ENCODE data around the gene TUFT1.
"Not testable (repeated sequence)": the region's sequence is repeated elsewhere in the genome, so short reads cannot be mapped to it uniquely, and the experiment has no call there.

Gene TUFT1

DNA sequence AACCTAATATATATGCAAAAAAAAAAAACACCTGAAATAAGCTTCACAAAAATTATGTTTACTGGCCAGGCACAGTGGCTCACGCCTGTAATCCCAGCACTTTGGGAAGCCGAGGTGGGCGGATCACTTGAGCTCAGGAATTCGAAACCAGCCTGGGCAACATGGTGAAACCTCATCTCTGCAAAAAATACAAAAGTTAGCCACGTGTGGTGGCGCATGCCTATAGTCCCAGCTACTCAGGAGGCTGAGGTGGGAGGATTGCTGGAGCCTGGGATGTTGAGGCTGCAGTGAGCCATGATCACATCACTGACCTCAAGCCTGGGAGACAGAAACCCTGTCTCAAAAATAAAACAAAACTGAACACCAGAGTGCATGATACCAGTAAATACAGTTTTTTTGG lies 78.9 kb downstream of the TUFT1 start:
- DNase-seq = not testable (repeated sequence)

DNA sequence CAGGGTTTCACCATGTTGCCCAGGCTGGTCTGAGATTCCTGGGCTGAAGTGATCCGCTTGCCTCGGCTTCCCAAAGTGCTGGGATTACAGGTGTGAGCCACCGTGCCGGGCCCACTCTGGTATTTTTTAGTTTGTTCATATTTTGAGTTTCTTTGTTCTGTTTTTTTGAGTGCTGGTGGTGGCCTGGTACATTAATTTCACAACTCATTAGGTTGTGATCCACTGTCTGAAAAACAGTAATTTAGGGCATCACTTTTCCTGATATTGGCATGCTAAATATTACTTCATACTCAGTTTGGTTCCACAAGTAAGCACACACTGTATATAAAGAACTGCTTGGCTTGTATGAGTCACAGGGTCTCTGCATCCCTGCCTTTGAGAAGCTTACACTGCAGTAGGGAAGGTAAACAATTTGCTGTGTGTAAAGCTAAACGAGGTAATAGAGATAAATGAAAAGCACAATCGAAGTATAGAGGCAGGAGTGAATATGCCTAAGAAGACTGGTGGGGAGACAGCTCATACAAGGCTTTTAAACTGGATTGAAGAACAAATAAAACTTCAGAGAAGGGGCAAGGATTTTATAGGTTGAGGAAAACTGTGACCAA lies 79.5 kb downstream of the TUFT1 start:
- DNase-seq = no peak

DNA sequence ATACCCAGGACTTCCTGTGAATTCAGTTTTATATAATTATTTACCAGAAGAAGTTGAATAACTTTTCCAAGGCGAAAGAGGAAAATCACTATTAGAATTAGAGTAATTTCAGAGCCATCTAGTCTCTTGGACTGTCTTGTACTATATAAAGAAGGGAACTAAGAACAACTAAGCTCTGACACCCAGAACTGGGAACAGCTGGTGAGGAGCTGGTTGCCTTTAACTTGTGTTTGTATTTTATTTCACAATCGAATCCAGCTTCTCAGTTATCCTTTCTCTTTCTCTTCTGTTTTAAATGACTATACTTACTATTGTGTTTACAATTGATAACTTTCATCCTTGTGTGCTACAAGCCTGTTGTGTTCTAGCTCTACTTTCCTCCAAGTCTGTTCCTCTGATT lies 80.2 kb downstream of the TUFT1 start:
- DNase-seq = no peak

DNA sequence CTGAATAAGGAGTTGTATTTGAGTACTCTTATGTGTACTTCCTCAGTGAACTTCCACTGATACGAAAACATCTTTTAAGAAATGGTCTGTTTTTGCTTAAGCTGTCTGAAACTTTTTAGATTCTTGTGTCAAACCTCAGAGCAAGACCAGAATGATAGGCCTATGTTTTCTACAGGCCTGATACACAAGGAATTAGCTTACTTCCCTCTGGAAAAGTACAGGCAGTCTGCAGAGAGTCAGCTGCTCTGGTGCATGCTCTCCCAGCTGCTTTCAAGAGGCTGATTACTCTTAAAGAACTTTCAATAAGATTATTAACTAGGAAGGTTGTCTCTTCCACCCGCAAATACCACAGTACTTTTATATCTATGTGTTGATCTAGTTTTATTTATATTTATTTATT lies 81.2 kb downstream of the TUFT1 start:
- DNase-seq = no peak

DNA sequence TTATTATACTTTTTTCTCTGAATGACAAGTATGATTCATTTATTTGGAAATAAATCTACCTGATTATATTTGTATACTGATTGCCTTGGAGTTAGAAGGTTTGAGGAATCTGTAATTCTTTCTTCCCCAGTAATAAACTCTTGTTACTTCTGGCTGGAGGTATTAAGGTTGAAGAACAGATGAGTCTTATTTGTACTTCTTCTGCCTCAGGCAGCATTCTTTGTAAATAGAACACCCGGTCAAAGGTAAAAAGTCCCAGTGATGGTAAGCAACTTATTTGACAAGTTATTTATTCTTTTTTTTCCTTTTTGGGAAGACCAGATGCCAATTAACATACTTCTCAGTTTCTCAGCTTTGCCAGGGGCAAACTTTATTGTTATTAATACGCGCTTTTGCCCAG lies 84.7 kb downstream of the TUFT1 start:
- DNase-seq = no peak

DNA sequence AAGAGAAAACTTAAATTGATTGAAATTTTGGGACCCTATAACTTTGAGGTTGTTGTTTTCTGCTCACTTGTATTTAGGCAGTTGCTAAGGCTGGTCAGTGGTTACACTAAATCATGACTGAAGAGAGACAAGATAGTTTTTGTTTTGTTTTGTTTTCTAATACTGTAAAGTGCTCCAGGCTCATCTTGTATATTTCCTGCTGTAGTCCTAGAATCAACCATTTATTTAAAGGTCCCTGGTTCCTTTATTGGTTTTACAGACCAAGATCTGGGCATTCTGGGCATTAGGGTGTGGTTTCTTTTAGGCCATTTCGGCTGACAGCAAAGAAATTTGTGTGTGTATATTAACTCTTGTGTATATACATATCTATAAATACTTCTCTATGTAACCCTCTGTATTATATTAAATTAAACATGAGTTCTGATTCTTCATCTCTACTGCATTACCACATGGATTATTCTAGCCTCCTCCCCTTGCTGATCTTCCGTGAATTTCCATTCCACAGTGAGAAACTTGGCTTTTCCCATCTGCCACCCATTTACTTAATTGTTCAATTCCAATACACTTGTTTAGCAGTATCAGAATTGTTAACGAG lies 86.7 kb downstream of the TUFT1 start:
- no peak for DNase-seq

DNA sequence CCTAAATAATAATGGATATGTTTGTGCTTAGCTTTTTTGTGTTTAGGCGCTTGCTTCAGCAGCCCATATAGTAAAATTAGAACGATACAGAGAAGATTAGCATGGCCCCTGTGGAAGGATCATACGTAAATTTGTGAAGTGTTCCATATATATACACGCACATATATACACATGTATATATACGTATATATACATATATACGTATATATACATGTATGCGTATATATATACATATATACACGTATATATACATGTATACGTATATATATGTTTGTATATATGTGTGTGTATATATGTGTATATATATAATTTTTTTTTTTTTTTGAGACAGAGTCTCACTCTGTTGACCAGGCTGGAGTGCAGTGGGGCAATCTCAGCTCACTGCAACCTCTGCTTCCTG lies 89.2 kb downstream of the TUFT1 start:
- no peak for DNase-seq
